Upper lobe of left lung (tissue), 4 donors: ENCODE measurements around the gene XAGE1A.
"Not testable (repeated sequence)": the region's sequence is repeated elsewhere in the genome, so short reads cannot be mapped to it uniquely, and the experiment has no call there.

Experiments
- EP300 ChIP-seq, 4 donors: sonication (generic); formaldehyde crosslinking; IDR thresholded peaks; one replicate each; pipeline ENCODE4 v1.5.1; 2017; ENCODE audit warnings: antibody characterized with exemption in 4 of 4, control low read depth in 2 of 4
- POLR2A ChIP-seq, 4 donors: fragments of 450-650 bp; IDR thresholded peaks; one replicate each; pipeline ENCODE4 v1.5.1; 2016 to 2017; ENCODE audit warnings: antibody characterized with exemption in 4 of 4, mild to moderate bottlenecking in 2 of 4
- POLR2AphosphoS5 ChIP-seq, 2 donors: sonication (generic); formaldehyde crosslinking; IDR thresholded peaks; one replicate each; pipeline ENCODE4 v1.5.1; 2017; ENCODE audit warnings: antibody characterized with exemption in 2 of 2
- TF ChIP-seq, protein P1 (sequence below), 6 experiments: fragments of 450-650 bp in 4 of 6; fragments of 200-600 bp in 2 of 6; sonication (generic) in 2 of 6; IDR thresholded peaks; one replicate each; pipeline ENCODE4 v1.5.1; 2016 to 2019; ENCODE audit warnings: antibody characterized with exemption in 6 of 6

DNA sequence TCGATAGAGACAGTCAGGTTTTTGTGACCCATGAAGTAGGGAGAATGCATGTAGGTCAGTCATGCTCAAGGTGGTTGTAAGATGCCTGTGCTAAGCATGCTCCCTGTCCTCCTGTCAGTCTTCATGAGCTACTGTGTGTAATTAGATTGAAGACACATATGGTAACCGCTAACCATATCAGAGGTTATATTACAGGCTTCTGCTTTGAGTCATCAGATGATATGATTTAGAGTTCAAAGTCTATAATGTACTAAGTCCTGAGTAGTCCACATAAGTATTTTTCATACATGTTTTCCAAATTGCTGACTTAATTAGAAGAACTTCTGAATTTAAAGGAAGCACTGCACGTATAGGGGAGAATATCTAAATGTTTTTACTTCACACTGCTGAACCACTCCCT, 53.2 kb downstream of the XAGE1A start:
- TF ChIP-seq POLR2A, POLR2AphosphoS5, EP300 (IDR thresholded peaks at IDR 0.05): not testable (repeated sequence)
- TF ChIP-seq, protein P1, sequence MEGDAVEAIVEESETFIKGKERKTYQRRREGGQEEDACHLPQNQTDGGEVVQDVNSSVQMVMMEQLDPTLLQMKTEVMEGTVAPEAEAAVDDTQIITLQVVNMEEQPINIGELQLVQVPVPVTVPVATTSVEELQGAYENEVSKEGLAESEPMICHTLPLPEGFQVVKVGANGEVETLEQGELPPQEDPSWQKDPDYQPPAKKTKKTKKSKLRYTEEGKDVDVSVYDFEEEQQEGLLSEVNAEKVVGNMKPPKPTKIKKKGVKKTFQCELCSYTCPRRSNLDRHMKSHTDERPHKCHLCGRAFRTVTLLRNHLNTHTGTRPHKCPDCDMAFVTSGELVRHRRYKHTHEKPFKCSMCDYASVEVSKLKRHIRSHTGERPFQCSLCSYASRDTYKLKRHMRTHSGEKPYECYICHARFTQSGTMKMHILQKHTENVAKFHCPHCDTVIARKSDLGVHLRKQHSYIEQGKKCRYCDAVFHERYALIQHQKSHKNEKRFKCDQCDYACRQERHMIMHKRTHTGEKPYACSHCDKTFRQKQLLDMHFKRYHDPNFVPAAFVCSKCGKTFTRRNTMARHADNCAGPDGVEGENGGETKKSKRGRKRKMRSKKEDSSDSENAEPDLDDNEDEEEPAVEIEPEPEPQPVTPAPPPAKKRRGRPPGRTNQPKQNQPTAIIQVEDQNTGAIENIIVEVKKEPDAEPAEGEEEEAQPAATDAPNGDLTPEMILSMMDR (IDR thresholded peaks at IDR 0.05), result not testable (repeated sequence)
